GM19025 (cell line): ENCODE measurements around the gene TMSB10.
"Not testable (repeated sequence)": the region's sequence is repeated elsewhere in the genome, so short reads cannot be mapped to it uniquely, and the experiment has no call there.

Experiments
- ATAC-seq: cut with Tn5 transposase; IDR thresholded peaks from one replicate; pipeline ENCODE4 v1.9.1; 2021; ENCODE audit warnings: mild to moderate bottlenecking, low read depth, moderate library complexity; ENCODE audit not compliant: unreplicated experiment

Gene TMSB10

DNA sequence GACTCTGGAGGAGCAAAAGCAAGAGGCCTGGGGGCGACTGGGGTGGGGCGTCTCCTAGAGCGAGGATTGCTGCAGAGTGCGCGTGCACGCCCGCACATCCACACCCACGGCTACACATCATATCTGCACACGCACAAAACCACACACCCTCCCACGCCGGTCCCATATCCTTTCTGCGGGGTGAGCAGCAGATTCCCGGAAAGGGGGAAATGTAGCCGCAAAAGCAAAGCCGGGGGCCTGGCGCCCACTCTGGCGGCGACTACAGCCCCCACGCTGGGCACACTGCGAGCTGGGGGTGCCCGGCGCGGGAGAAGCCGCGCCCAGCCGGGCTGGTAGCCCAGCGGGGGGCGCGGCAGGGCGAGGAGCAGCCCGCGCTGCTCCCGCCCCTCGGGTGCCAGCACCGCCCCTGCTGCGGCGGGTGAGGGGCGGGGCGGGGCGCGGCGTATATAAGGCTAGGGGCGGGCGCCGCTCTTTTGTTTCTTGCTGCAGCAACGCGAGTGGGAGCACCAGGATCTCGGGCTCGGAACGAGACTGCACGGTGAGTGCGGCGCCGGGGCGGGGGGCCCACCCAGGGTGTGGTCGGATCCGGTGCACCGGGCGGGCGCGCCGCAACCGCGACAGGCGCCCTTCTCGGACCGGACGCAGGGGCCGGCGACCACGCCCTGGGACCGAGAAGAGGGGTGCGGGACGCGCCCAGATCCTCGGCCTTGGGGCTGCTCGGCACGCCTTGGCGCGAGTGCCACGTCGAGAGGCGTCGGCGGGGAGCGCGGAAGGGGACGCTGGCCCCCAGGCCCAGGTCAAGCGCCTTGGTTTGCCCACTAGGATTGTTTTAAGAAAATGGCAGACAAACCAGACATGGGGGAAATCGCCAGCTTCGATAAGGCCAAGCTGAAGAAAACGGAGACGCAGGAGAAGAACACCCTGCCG lies at the start of gene TMSB10:
Gene TMSB10 (plus strand): TSS at position 476 of the 927 bp plus-strand sequence.
- ATAC-seq, result peak; percentile 73

DNA sequence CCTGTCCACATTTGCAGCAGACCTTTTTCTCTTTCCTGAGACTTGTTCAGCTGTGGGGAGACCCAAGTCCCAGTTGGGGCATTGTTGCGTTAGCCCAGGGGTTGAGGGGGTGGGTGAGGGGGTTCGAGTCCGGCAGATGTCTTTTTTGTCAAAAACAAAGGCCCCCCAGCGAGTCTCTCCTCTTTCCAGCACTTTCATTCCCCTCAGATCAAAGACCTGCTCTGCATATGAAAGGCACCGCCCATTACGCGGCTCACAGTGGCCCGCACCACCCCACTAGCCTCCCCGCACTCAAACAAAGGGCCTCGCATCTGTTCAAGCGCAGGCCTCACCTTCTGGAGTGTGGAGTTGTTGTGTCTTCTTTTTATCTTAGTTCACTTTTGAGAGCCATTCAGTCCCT lies 49.7 kb upstream of the TMSB10 start:
- ATAC-seq, result no peak

DNA sequence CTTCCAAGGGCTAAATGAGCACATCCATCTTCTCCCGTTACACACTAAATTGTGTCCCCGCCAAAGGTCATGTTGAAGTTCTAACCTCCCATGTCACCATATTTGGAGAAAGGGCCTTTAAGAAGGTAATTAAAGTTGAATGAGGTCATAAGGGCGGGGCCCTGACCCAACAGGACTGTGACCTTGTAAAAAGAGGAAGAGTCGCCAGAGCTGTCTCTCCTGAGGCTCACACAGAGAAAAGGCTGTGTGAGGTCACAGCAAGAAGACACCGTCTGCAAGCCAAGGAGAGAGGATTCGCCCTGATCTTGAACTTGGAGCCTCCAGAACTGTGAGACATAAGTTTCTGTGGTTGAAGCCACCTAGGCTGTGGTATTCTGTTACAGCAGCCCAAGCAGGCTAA lies 48.7 kb upstream of the TMSB10 start:
- ATAC-seq, result no peak

DNA sequence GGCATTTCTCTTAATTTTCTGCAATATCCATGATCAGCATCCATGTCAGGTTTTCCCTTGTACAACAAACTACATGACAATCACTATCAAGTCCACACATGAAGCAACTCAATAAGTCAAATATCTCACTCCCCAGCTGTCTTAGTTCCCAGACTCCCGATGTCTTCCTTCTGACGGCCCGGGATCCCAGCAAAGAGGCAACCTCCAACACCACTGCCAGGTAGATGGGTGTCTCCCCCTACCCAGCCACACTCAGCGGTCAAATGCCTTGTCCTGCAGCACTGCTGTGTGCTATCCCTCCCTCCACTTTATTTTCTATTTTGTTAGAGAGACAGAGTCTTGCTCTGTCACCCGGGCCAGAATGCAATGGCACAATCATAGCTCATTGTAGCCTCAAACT lies 47.9 kb upstream of the TMSB10 start:
- no peak for ATAC-seq

DNA sequence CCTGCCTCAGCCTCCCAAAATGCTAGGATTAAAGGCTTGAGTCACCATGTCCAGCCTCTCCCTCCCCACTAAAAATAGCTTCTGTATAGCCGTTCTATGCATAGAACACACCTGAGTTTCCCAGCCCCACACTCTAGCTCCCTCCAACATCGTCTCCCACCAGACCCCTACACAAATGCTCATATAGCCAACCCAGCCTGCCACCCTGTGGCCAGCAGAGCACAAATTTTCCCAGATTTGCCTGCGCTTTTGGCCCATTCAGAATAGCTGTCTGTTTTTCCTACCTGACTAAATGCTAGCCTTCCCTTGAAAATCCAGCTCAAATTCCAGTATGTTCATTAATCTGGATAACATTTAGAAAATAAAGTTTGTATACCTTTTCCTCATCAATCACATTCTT lies 47.3 kb upstream of the TMSB10 start:
- no peak for ATAC-seq

DNA sequence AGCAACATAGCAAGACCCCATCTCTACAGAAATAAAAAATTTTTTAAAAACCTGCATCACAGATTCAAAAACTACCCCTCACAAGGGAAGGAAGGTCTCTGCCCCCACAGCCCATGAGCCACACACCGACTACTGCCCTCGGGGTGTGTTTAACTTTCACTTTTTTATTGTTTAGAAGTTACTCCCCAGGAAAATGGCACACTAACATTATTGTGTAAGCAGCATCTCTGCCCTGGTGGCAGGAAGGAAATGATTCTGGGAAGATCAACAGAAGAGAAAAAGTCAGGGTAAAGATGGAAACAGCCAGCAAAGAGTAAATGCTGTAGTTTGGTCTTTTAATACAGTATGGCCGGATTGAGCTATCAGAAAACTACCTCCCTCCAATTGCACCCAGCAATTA lies 46.5 kb upstream of the TMSB10 start:
- ATAC-seq, result no peak

DNA sequence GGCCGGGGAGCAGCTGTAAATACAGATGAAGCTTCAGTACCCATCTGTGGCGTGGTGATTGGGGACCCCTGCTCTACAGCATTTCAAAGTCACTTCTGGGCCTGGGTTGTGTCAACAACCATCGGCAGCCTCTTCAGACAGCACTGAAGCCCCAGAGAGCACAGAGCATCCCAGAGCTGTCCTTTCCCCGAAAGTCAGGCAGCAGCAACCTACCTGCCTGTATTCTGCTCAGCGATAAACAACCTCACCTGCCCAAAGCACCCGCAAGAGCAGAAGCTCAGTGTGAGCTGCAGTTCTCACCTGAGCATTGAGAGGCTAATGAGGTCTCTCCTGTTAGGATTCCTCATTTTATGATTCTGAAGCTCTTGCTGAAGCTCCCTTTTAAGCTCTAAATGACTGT lies 43.9 kb upstream of the TMSB10 start:
- ATAC-seq, result no peak

DNA sequence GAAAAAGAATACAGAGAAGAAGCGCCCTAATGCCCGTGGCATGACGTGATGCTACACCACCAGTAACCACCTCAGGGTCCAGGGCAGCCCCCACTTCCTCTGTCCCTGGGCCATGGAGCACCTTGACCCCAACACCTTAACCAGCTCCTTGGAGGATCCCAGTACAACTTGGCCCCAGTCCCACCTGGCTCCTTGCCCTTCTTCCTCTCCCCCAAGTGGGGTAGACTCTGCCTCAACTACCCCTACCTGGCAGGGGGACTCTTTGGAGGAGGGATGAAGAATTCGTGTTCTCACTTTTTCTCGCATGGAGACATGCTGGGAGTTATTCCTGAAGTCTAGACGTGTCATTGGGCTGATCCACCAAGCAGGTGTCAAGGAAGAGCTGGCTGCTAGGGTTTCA lies 43.5 kb upstream of the TMSB10 start:
- no peak for ATAC-seq

DNA sequence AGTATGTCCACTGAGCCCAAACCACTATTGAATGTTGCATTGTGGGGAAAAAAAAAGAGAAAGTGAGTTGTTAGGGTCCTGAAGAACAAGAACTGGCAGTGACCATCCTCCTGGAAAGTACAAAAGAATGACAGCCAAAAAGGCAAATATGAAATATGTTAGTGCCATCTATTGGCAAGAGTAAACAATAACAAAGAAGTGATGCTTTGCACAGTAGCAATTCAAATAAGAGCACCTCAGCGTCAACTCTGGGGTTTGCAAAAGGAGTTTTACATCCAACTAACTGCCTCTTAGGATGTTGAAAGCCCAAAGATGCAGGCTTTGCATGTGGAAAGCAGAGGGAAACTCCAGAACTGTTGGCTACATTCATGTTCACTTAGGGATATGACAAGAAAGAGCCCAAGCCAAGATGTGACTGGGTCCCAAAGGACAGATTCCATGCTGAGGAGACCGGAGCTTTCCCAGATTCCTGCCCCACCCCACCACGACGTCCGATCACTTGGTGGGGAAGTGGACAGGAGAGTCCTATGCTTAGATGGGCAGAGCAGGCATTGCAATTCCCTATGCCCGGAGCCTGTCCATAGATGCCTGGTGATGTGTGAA lies 40.2 kb upstream of the TMSB10 start:
- ATAC-seq, result no peak

DNA sequence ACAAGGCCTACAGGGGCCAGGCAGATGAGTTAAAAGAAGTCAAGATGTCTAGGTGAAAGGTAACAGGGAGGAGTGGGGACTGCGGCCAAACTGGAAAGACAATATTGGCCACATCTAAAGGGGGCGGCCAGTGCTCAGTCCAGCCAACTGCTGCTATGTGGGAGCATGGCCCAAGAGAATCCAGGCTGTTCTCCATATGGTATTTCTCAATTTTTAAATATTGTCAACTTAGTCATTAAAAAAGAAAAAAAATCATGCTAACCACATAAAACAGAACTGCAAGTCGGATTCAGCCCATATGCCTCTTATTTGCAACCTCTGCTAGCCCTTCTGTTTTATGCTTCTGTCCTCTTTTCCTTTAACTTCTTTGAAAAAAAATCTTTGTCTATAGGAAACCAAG lies 39.3 kb upstream of the TMSB10 start:
- ATAC-seq, result no peak

DNA sequence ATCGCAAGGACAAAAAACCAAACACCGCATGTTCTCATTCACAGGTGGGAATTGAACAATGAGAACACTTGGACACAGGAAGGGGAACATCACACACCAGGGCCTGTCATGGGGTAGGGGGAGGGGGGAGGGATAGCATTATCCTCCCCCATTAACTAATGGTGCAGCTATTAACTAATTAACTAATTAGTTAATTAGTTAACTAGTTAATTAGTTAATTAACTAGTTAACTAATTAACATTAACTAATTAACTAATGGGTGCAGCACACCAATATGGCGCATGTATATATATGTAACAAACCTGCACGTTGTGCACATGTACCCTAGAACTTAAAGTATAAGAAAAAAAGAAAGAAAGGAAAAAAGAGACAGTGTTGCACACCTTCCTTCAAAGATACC lies 37.1 kb upstream of the TMSB10 start:
- not testable (repeated sequence) for ATAC-seq

DNA sequence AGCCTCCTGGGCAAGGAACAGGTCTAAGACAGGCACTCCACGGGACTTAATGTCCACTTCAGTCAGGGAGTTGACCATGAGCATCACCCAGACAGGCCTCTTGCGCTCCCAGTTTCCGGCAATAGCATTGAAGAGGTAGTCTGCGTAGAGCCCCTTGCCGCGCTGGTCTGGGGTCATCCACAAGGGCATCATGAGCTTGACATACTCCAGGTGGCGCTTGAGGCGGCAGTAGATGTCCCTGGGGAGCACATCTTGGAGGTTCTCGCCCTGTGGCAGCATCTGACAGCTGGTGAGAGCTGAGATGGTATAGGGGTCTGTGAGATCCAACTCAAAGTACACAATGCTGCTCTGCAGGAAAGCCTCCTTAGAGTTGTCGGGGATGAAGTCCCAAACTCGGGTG lies 35.1 kb upstream of the TMSB10 start:
- no peak for ATAC-seq

DNA sequence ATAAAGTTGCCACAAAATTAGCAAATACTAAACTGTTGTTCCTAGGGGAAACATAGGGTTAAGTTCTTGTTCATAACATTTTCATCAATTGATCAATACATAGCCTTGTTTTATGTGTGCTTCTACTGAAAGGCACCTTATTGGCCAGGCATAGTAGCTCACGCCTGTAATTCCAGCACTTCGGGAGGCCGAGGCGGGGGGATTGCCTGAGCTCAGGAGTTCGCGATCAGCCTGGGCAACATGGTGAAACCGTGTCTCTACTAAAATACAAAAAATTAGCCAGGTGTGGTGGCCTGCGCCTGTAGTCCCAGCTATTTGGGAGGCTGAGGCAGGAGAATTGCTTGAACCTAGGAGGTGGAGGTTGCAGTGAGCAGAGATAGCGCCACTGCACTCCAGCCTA lies 32.8 kb upstream of the TMSB10 start:
- not testable (repeated sequence) for ATAC-seq

DNA sequence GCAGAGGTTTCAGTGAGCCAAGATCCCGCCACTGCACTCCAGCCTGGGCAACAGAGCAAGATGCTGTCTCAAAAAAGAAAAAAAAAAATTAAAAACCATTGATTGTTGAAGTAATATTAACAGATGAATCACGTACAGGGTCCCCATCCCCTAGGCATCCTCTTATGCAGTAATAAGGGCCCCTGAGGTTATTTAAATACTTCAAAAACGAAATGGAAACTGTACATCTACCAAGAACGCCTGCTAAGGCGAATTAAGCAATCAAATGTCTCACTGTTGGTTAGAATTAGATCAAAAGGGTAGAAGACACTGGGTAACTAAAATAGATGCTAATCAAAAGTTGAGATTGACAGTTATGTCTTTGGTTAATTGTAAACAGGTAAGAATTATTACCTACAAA lies 32.1 kb upstream of the TMSB10 start:
- ATAC-seq, result no peak

DNA sequence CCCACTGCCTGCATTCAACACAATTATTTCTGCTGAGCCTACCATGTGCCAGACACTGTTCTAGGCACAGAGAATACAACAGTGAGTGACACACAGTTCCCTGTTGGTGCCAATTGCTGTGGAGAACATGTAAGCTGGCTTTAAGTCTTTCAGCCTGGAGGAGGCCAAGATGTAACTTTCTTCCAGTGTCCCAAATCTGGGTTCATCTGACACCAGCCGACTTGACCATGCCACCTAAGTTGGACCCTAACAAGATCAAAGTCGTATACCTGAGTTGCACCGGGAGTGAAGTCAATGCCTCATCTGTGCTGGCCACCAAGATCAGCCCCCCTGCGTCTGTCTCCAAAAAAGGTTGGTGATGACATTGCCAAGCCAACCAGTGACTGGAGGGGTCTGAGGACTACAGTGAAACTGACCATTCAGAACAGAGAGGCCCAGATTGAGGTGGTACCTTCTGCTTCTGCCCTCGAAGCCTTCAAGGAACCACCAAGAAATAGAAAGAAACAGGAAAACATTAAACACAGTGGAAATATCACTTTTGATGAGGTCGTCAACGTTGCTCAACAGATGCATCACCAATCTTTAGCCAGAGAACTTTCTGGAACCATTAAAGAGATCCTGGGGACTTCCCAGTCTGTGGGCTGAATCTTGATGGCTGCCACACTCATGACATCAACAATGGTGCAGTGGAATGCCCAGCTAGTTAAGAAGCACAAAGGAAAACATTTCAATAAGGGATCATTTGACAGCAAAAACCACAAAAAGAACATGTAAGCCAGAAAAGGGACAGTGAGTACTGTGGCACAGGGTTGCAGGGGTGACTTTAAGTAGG lies 30.9 kb upstream of the TMSB10 start:
- no peak for ATAC-seq

DNA sequence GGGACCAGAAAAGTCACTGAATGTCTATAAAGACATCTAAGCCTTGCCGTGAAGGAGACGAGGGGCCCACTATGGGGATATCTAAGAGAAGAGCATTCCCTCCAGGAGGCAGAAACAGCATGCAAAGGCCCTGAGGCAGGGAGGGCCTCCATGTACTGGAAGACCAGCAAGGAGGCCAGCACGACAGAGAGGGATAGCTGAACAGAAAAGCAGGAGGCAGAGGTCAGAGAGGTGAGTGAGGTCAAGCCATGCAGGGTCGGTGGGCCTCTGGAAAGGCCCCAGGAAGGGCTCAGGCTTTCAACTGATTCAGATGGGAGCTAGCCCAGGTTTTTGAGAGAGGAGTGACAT lies 30.3 kb upstream of the TMSB10 start:
- no peak for ATAC-seq

DNA sequence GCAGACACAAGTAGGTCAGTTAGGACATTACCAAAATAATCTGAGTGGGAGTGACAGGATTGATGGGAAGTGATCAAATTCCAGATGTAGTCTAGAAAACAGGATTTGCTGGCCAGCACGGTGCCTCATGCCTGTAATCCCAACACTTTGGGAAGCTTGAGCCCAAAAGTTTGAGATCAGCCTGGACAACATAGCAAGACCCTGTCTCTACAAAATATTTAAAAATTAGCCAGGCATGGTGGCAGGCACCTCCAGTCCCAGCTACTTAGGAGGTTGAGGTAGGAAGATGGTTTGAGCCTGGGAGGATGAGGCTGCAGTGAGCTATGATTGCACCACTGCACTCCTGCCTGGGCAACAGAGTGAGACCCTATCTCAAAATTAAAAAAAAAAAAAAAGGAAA lies 29.8 kb upstream of the TMSB10 start:
- ATAC-seq, result not testable (repeated sequence)

DNA sequence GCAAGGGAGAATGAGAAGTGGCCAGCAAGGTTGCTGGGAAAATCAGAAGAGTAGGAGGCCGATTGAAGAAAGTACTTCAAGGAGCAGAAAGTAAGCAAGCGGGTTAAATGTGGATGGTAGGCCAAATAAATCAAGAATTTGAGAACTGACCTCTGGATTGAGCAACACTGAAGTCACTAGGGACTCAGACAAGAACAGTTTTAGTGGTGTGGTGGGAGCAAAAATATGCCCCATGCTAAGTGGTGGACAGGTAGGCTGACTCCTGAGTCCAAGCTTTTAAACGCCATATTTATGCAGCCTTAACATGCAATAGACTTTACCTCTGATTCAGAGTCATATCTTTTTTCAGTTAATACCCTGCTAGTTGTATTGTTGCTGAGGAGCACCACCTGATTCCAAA lies 29.1 kb upstream of the TMSB10 start:
- no peak for ATAC-seq

DNA sequence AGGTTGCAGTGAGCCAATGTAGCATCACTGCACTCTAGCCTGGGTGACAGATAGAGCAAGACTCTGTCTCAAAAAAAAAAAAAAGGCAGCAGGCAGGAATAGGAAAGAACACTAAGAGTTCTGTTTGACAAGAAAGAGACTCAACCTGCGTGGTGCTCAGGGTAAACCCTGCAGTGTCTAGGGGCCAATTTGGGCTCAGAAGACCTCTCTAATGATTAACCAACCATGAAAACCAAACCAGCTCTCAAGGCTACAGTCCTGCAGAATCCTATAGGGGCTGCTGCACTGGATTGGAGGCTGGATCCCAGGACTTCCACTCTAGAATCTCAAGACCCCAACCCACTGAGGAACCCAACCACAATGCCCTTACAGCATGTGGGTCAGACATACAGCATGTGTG lies 27.0 kb upstream of the TMSB10 start:
- ATAC-seq, result no peak

DNA sequence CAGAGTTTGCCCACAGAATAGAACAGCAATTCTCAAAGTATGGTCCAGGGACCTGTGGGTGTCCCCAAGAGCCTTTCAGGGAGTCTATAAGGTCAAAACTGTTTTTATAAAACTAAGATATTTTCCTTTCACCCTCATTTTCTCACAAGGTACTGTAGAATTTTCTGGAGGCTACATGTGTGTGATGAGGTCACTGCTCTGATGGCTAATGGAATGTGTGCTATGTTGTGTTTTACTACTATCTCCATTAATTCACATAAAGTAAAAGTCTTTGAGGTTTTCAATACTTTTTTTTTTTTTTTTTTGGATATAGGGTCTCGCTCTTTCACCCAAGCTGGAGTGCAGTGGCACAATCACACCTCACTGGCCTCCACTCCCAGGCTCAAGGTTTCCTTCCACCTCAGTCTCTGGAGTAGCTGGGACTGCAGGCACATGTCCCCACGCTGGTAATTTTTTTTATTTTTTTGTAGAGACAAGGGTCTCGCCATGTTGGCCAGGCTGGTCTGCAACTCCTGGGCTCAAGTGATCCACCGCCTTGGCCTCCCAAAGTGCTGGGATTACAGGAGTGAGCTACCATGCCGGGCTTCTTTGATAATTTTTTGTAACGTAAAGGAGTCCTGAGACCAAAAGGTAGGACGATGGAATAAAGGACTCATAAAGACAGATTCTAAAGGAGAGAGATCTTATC lies 26.4 kb upstream of the TMSB10 start:
- ATAC-seq, result no peak
